HG02571 (cell line): Measurements from ENCODE around the gene LGALS1.

Experiments used
- ATAC-seq: cut with Tn5 transposase; IDR thresholded peaks from one replicate; pipeline ENCODE4 v1.9.1; 2021; ENCODE audit warnings: mild to moderate bottlenecking, moderate library complexity; ENCODE audit not compliant: unreplicated experiment

The LGALS1 gene

GRCh38 chr22:37674951-37675929 lies at the start of gene LGALS1:
LGALS1 (plus strand) TSS chr22:37675636; CDS start chr22:37675703, 67 bp downstream.
- ATAC-seq, result peak; percentile 53

GRCh38 chr22:37625737-37626136 lies 49.7 kb upstream of the LGALS1 start:
- ATAC-seq, result no peak

DNA sequence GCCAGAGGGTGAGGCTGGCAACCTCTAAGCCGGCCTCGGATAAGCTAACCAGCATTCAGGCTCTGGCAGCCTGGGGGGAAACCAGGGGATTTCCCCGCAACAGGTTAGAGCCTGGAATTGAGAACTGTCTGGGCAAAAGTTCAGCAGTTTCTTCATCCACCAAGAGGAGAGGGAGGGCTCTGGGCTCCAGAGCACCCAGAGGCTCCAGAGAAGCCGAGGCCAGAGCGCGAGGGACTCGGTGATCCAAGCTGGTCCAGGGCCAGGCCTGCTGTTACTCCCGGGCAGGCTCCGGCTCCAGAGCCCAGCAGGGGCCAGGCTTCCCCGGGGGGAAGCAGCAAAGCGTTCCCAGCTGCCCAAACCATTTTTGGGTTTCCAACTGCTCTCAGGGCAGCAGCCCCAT lies 49.3 kb upstream of the LGALS1 start:
- ATAC-seq, result no peak

- ATAC-seq, result no peak
These were observed 48.8 kb upstream of the LGALS1 start for GRCh38 chr22:37626556-37627075.

GRCh38 chr22:37627121-37627520 lies 48.3 kb upstream of the LGALS1 start:
- no peak for ATAC-seq

GRCh38 chr22:37627545-37627944 lies 47.9 kb upstream of the LGALS1 start:
- ATAC-seq, result no peak

- ATAC-seq, result no peak
These were observed 46.6 kb upstream of the LGALS1 start for GRCh38 chr22:37628830-37629229.

- ATAC-seq, result no peak
These were observed 45.5 kb upstream of the LGALS1 start for GRCh38 chr22:37629928-37630327.

- no peak for ATAC-seq
These were observed 44.5 kb upstream of the LGALS1 start for GRCh38 chr22:37630839-37631435.

GRCh38 chr22:37631448-37632173 lies 43.8 kb upstream of the LGALS1 start:
- no peak for ATAC-seq

- ATAC-seq, result no peak
These were observed 43.0 kb upstream of the LGALS1 start for GRCh38 chr22:37632174-37633088.

GRCh38 chr22:37633089-37633624 lies 42.3 kb upstream of the LGALS1 start:
- ATAC-seq, result peak; percentile 53

DNA sequence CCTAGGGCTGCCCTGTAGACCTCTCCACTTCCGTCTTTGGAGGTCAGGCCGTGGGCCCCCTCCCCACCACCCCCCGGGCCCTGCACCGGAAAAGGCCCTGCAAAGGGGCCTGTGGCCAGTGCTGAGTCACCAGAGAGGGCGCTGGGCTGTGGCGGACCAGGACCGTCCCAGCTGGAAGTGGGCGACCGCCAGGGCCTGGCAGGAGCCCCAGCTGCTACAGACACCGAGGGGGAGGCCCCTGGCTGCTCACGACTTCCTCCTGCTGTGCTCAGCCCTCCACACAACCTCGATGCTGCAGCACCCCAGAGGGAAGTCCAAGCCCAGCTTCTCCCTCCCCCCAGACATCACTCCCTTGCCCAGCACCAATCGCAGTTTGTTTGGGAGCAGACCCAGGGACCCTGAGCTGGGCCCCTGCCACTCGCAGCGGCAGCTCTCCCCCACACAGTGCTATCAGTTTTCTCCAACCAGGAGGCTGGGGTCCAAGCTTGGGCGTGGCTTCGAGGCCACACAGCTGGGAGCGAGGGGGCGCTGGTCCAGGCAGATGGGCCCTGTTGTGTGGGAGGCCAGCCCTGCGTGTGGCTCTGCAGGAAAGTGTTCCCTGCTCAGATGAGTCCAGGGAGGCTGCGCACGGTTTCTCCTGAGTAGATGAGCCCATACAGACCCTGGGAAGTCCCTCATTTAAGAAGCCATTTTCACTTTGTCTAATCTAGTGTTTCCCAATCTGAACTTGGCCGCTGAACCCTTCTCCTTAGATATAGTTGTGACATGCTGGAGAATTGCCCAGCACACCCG lies 41.6 kb upstream of the LGALS1 start:
- ATAC-seq, result peak; percentile 48

- no peak for ATAC-seq
These were observed 41.0 kb upstream of the LGALS1 start for GRCh38 chr22:37634417-37634924.

GRCh38 chr22:37635157-37635556 lies 40.3 kb upstream of the LGALS1 start:
- no peak for ATAC-seq

DNA sequence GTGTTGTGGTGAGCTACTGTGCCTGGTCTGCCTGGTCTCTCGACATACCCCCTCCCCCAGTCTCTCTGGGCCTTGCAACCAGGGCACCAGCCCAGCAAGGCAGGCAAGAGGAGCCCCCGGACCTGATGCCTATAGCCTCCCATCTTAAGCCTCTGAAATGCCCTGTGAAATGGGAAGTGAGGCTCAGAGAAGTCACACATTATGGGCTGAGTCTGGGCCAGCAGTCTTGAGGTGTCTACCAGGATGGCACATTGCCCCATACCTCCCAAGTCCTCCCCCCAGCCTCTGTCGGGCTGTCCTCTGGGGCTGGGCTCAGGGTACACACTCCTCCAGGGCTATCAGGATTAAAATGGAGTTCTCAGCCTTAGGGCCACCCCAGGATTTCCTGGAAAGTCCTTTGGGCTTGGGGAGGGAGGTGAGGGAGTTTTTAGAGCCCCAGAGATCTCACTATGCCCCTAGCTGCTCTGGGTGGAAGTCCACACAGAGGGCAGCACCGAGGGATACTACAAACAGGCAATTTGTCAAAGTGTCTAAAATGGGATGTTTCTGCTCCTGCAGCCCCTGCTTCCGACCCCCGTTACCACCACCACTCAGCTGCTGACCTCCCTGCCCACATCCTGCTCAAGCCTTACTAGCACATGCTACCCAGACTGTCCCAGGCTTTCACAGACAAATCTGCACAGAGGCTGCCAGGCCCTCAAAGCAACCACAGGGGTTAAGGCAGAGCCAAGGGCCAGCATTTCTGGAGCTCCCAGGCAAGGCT lies 39.1 kb upstream of the LGALS1 start:
- ATAC-seq, result no peak

DNA sequence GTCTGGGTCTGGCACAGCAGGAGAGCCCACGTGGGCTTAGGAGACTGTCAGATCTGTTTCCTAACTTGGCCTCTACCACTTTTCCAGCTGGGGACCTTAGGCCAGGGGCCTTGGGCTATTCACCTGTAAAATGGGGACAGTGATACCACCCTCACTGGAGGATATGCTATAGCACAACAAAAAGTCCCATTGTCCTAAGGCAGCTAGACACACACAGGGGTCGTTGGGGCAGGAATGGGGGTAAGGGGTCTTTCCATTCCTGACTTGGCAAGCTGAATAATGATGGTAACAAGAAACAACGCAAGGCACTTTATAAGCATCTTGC lies 38.5 kb upstream of the LGALS1 start:
- ATAC-seq, result no peak

- no peak for ATAC-seq
These were observed 36.9 kb upstream of the LGALS1 start for GRCh38 chr22:37638391-37639069.
